Smooth muscle cell (in vitro differentiated cells): Measurements from ENCODE around the gene LIPC. TPM values are rescaled to one million over a fixed set of nuclear protein-coding genes. Genes with fewer than 3 reads are reported as not detected.

Experiments used
- DNase-seq: peaks from one replicate; lab custom pipeline; 2025; ENCODE audit not compliant: unreplicated experiment; lab: John Stamatoyannopoulos, UW
- H2AFZ ChIP-seq: fragments of 200-600 bp; sonication (generic); 2 replicates; pipeline ENCODE4 v1.6.0; 2016; ENCODE audit warnings: antibody characterized with exemption, low read depth, mild to moderate bottlenecking
- H3F3A ChIP-seq: fragments of 200-600 bp; sonication (generic); 2 replicates; pipeline ENCODE4 v1.6.0; 2017; ENCODE audit warnings: antibody characterized with exemption, low read depth
- H3K27ac ChIP-seq: fragments of 200-600 bp; sonication (generic); 2 replicates; pipeline ENCODE4 v1.5.1; 2016; ENCODE audit warnings: low read depth, mild to moderate bottlenecking
- H3K27me3 ChIP-seq: fragments of 200-600 bp; sonication (generic); 2 replicates; pipeline ENCODE4 v1.6.1; 2016; ENCODE audit warnings: low read depth, mild to moderate bottlenecking
- H3K36me3 ChIP-seq: fragments of 200-600 bp; sonication (generic); 2 replicates; pipeline ENCODE4 v1.5.1; 2016; ENCODE audit warnings: low read depth
- H3K4me1 ChIP-seq: fragments of 200-600 bp; sonication (generic); 2 replicates; pipeline ENCODE4 v1.5.1; 2016; ENCODE audit warnings: low read depth
- H3K4me2 ChIP-seq: fragments of 200-600 bp; sonication (generic); 2 replicates; pipeline ENCODE4 v1.6.0; 2016; ENCODE audit warnings: mild to moderate bottlenecking
- H3K4me3 ChIP-seq: fragments of 200-600 bp; sonication (generic); 2 replicates; pipeline ENCODE4 v1.5.1; 2016; ENCODE audit warnings: mild to moderate bottlenecking
- H3K79me2 ChIP-seq: fragments of 200-600 bp; sonication (generic); 2 replicates; pipeline ENCODE4 v1.6.0; 2016; ENCODE audit warnings: low read depth, mild to moderate bottlenecking
- H3K9ac ChIP-seq: fragments of 200-600 bp; sonication (generic); 2 replicates; pipeline ENCODE4 v1.6.0; 2016; ENCODE audit warnings: low read depth
- H3K9me3 ChIP-seq: fragments of 200-600 bp; sonication (generic); replicated peaks from 2 replicates; pipeline ENCODE4 v1.5.1; 2016; ENCODE audit warnings: low read depth
- H4K20me1 ChIP-seq: fragments of 200-600 bp; sonication (generic); 2 replicates; pipeline ENCODE4 v1.6.0; 2016; ENCODE audit warnings: low read depth
- WGBS: methylation state at CpG from one replicate; pipeline ENCODE4 v1.1.7; 2016; ENCODE audit warnings: low lambda C conversion rate; 5-methylcytosine and 5-hydroxymethylcytosine counted together
- polyA plus RNA-seq: library from polyadenylated mRNA; unstranded; fragments of >200 nt; fragmentation: Nextera tagmentation; extraction: Ambion mirVana; gene quantifications from 2 replicates; pipeline ENCODE4 v1.2.1, GENCODE V29; 2016
- total RNA-seq: library from RNA; depleted of rRNA; stranded (reverse); fragments of >200 nt; gene quantifications from 2 replicates; pipeline ENCODE4 v1.2.3, GENCODE V29; 2014
- TF ChIP-seq, protein P1 (sequence below): fragments of 200-600 bp; sonication (generic); IDR thresholded peaks from 2 replicates; pipeline ENCODE4 v1.5.1; 2017; ENCODE audit warnings: borderline replicate concordance, mild to moderate bottlenecking, antibody characterized with exemption; ENCODE audit not compliant: insufficient read depth, poor library complexity, severe bottlenecking

Gene LIPC
- total and polyA plus RNA-seq, 2 experiments from 2014 or later, result not detected

DNA sequence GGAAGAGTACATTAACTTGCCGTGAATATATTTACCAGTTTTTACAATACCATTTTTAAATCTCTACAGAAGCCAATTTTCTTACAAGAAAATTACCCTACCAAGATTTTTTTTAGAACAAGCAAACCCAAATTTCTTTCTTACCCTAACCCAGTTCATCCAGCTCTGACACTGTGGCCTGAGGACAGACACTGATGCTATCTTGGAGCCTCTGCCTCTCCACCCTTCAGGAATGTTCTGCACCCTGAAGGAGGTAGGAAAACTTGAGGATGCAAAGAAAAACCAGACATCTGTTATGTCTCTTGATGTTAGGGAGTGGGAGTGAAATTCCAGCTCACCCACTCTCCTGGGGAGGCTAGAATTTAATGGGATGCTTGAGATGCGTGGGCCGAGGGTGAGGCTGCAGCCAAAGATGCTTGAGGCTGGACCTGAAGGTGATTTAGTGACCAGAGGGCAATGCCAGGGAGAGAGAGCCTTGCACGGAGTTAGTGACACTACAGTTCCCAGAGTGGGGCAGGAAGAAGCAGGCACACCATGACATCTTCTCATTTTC lies 69.9 kb downstream of the LIPC start:
- H3K27me3 ChIP-seq, result no peaks in the 10 kb centered on the region
- H3K4me2 ChIP-seq, result peak overlapping the region; percentile 21
- TF ChIP-seq, protein P1, sequence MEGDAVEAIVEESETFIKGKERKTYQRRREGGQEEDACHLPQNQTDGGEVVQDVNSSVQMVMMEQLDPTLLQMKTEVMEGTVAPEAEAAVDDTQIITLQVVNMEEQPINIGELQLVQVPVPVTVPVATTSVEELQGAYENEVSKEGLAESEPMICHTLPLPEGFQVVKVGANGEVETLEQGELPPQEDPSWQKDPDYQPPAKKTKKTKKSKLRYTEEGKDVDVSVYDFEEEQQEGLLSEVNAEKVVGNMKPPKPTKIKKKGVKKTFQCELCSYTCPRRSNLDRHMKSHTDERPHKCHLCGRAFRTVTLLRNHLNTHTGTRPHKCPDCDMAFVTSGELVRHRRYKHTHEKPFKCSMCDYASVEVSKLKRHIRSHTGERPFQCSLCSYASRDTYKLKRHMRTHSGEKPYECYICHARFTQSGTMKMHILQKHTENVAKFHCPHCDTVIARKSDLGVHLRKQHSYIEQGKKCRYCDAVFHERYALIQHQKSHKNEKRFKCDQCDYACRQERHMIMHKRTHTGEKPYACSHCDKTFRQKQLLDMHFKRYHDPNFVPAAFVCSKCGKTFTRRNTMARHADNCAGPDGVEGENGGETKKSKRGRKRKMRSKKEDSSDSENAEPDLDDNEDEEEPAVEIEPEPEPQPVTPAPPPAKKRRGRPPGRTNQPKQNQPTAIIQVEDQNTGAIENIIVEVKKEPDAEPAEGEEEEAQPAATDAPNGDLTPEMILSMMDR, result no peak
- H4K20me1 ChIP-seq, result no peaks in the 10 kb centered on the region
- peak overlapping the region; percentile 27 for H3K9ac ChIP-seq
- WGBS, result 45% methylated on average over 4 of the region's 4 CpGs
- H3F3A ChIP-seq, result peaks cover 10% of the 10 kb centered on the region
- no peaks in the 10 kb centered on the region for H3K36me3 ChIP-seq
- H2AFZ ChIP-seq, result no peak overlapping the region
- no peaks in the 10 kb centered on the region for H3K9me3 ChIP-seq
- DNase-seq, result no peak
- H3K79me2 ChIP-seq, result no peaks in the 10 kb centered on the region
- H3K4me1 ChIP-seq, result peaks cover 3% of the 10 kb centered on the region
- H3K27ac ChIP-seq, result peak overlapping the region; percentile 78
- no peak overlapping the region for H3K4me3 ChIP-seq

DNA sequence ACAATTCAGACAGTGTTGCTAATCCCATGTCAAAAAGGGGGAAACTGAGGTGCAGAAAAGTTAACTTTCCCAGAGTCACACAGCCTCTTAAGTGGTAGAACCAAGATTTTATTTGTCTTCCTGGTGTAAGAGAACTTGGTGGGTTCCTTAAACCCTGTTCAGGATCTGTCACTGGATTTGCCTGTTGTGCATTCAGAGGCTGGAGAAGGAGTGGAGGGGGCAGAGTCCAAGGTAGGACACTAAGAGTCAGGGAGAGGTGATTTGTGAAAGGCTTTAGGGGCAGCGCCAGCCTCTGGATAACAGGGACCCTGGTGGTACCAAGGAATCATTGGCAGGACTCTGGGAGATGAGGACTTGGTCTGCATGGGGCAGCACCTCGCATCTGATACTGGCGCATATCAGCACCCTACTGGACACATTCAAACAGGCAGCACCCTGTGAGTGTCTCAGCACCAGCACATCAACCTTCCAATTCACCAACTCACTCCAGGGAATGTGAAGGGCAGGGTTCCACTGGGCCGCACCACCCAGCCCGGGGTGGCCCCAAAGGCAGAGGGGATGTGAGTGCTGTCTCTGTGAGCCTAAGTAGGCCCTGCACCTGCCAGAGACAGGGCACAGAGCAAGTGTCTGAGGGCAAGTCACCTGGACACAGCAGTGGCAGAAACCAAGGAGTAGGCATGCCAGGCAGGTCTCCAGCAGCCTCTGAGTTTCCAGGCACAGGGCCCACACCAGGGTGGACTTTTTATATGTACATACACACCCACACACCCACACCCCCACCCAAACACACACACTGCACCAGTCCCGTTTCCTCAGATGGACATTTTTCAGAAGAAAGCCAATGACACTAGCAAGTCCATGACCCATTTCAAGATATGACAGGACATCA lies 71.6 kb downstream of the LIPC start:
- Histone ChIP-seq H3K27me3 (no peaks in the 10 kb centered on the region), H4K20me1 (no peaks in the 10 kb centered on the region), H3K4me2 (no peak overlapping the region), H3F3A (peaks cover 6% of the 10 kb centered on the region), H3K79me2 (no peaks in the 10 kb centered on the region), H3K9ac (no peak overlapping the region), H3K36me3 (no peaks in the 10 kb centered on the region), H3K27ac (no peak overlapping the region), H3K4me1 (peaks cover 3% of the 10 kb centered on the region), H3K4me3 (no peak overlapping the region), H2AFZ (no peak overlapping the region), H3K9me3 (no peaks in the 10 kb centered on the region)
- no peak for DNase-seq
- TF ChIP-seq, protein P1, result no peak
- 98% methylated on average over 6 of the region's 6 CpGs for WGBS

DNA sequence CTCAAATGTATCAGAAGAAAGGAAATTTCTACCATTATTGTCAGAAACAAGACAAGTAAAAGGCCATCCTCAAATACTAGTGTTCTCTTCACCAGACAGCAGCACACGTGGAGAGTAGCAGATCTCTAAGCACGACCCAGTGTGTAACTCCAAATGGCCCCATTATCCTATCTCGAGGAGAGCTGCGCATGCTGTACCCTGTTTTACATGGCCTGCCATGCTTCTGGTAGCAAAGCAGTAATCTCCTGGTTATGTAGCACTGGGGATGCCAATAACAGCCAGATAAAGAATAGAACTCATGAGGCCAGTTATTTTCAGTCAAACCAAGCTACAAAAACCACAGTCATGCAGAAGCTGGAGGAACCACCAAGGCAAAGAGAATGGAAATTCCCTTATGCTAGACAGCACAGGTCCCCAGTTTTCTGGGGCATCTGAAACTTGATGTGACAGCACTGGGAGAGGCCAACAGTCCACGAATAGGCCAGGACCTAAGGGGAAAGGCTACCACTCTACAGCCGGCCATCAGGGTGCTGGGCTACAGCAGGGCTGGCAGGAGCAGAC lies 73.0 kb downstream of the LIPC start:
- Histone ChIP-seq H3K4me3 (no peak overlapping the region), H3K9me3 (no peaks in the 10 kb centered on the region), H4K20me1 (no peaks in the 10 kb centered on the region), H3K79me2 (no peaks in the 10 kb centered on the region), H3K4me2 (no peak overlapping the region), H3K27ac (no peak overlapping the region), H3K36me3 (no peaks in the 10 kb centered on the region), H3F3A (peaks cover 2% of the 10 kb centered on the region), H3K4me1 (peaks cover 3% of the 10 kb centered on the region), H3K27me3 (no peaks in the 10 kb centered on the region), H3K9ac (no peak overlapping the region), H2AFZ (no peak overlapping the region)
- TF ChIP-seq, protein P1, result no peak
- 82% methylated on average over 6 of the region's 6 CpGs for WGBS
- no peak for DNase-seq
